NCI-H526 (cell line): ENCODE measurements around the gene IDH1.
"Not testable (repeated sequence)": the region's sequence is repeated elsewhere in the genome, so short reads cannot be mapped to it uniquely, and the experiment has no call there.

Source experiments
- DNase-seq, 2 experiments: peaks; one replicate each; lab custom pipeline; 2025; lab: John Stamatoyannopoulos, UW

The IDH1 gene

DNA sequence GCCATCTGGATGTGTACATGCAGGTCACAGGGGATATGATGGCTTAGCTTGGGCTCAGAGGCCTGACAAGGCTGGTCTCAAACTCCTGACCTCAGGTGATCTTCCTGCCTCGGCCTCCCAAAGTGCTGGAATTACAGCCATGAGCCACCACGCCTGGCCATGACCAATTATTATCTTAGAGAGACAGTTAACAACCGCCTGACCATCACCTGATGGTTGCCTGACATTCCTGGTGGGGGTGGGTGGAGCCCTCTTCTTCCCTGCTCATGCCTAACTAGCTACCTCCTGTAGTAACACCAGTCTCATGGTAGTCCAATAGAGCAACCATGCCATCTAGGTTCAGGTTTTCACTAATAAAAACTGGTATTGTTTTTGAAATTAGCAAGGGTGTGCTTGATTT is 33.0 kb downstream of the IDH1 start:
- DNase-seq, result not testable (repeated sequence)

DNA sequence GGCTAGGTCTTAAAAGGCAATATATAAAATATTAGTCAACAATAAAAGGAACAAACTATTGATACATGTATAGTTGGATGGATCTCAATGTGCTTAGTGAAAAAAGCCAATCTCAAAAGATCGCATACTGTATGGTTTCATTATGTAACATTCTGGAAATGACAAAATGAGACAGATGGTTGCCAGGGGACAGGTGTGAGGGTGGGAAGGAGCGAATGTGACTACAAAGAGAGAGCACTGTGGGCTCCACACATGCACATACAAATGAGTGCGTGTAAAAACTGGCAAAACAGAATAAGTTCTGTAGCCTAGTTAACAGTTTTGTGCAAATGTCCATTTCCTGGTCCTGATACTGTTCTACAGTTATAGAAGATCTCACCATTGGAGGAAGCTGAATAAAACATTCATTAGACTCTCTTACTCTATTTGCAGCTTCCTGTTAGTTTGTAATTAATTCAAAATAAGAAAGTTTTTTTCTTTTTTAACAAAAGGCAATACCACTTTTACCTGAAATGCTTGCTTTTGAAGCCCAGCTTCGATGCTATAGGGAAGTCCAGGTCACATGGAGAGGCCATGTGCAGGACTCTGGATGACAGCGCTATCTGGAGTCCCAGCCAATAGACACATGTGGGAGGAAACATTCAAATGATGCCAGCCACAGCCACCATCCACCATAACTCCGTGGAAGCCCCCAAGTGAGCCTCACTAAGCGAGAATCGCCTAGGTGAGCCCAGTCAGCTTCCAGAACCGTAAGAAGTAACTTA is 44.0 kb downstream of the IDH1 start:
- no peak for DNase-seq

DNA sequence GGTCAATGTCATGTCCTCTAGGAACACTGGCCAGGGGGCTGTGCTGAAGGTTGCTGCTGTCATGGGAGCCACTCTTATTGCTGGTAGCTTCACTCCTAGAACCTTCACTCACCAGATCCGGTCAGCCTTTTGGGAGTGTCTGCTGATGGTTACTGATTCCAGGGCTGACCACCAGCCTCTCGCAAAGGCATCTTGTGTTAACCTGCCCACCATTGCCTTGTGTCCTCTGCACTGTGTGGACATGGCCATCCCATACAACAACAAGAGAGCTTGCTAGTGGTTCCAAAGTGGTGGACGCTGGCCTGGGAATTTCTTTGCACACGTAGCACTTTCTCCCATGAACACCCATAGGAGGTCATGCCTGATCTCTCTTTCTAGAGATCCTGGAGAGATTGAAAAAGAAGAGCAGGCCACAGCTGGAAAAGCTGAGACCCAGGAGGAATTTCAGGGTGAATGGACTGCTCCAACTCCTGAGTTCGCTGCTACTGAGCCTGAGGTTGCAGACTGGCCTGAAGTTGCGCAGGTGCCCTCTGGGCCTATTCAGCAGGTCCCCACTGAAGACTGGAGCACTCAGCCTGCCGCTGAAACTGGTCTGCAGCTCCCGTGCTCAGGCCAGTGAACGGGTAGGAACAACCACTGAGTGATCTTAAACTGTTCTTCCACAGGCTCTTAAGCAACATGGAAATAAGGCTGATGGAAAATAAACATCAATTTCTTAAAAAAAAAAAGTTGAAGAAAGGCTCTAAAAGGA is 46.4 kb downstream of the IDH1 start:
- DNase-seq, result no peak

DNA sequence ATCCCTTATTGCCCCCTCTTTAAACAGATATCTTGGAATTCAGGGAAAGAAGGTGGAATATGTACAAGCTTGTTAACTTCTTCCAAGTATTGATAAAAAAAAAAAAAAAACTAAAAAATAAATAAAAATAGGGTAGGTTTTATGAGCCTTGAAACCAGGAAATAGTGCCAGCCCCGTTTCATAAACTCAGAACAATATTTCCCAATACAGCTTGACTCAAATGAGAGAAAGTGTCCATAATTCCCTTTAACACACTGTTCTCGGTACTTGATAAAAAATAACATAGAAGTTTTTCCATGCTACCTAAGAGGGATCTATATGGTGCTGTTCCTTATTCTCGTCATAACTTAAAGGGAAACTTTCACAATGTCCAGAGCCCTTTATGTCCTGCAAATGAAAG is 47.1 kb downstream of the IDH1 start:
- no peak for DNase-seq

DNA sequence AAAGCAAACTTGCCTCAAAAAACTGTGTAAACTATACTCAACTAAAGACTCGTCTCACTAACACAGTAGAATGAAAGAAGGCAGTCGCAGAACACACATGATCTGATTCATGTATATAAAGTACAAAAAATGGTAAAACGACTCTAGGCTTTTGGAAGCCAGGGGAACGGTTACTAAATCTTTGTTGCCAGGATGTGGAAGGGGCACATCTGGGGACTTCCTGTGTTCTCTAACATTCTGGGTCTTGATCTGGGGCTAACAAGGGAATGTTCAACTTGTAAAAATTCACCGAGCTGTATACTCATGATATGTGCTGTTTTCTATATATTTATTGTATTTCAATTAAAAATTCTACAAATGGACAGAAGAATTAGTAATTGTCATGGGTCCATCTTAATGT is 50.7 kb downstream of the IDH1 start:
- no peak for DNase-seq

DNA sequence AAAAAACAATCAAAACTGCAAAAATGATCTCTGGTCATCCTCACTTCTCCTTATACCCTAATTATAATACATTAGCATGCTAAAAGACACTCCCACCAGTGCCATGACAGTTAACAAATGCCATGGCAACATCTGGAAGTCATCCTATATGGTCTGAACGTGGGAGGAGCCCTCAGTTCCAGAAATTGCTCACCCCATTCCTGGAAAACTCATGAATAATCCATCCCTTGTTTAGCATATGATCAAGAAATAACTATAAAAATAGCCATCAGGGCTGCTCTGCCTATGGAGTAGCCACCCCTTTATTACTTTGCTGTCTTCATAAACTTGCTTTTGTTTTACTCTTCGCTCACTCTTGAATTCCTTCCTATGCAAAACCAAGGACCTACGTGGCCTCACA is 59.3 kb downstream of the IDH1 start:
- no peak for DNase-seq

DNA sequence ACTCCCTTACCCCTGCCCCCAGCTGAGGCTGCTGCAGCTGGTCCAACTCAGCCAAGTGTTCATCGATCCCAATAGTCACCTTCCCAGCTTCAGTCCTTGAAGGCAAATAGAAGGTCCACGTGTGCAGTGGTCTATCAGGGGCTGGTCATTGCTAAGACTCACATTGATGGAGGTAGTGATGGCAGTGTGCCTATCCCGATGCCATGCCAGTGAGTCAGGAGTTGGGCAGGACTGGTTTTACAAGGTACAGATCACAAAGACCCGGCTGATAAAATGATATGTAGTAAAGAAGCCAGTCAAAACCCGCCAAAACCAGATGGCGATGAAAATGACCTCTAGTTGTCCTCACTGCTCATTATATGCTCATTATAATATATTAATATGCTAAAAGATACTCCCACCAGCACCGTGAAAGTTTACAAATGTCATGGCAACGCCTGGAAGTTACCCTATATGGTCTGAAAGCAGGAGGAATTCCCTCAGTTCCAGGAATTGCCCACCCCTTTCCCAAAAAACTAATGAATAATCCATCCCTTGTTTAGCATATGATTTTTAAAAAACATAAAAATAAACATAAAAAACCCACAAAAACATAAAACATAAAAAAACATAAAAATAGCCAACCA is 62.1 kb downstream of the IDH1 start:
- no peak for DNase-seq

DNA sequence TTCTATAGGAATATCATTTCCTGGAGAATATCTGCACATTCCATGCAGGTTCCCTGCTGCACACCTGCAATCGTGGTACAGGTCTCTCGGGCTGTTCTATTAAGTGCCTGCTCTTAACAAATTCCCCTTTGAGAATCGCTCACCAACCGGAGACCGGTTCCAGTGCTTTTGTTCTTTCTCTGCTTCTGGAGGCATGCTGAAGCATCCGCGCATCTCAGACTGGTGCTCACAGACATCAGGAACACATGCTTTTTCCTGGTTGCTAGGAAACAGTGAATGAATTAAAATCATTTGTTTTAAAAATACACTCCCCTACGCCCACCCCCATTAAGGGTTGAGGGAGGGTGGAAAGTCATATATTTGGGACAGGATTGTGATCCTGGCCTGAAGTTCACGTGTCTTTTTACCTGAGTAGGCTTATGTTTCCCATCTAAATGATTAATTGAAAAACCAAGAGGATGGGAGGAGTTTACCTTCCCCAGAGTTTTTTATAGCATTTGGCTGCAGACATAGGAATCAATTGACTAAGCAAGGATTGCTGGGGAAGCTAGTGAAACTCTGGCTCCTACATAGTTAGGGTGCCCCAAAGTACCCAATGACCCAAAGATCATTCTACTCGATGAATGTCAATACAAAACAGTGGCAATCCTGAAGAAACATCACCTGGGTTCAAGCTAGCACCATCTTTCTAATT is 64.9 kb downstream of the IDH1 start, which contains the start of gene C2orf80:
C2orf80 (minus strand) TSS at position 221 of the 694 bp plus-strand sequence. CDS start 3,044 bp downstream, outside the sequence.
- peak in 1 of 2 experiments; percentile 41 for DNase-seq

DNA sequence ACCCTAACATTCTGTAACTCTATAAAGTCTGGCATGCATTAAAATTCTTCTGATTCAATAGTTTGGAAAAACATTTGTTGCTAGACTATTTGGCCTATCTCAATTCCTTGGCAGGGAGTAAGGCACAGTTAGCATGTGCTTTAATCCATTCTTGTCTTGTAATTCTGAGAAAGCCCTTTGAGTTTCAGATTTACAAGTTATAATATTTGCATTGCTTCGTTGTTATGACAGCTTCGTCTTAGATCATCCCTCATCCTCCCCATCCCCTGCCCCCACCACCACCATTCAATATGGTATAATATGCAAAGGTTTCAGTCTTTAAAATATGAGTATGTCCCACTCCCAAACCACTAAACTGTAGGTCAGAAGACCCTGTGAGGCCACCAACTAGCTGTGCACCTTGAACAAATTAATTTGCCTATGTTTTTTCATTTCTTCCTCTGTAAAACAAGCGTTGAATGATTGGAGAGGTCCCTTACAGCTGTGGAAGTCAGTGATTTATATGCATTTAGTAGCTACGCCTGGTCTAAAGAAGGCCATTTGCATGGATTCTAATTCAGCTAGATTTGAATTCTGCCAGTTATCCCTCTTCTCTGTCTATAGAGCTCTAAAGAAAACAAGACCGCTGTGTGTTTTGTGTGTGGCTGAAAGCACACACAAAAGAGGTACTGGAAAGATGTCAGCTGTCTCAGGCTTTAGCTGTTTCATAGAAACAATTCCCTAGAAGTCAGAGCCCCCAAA is 65.6 kb downstream of the IDH1 start:
- peak; percentile 53 to 70 for DNase-seq

DNA sequence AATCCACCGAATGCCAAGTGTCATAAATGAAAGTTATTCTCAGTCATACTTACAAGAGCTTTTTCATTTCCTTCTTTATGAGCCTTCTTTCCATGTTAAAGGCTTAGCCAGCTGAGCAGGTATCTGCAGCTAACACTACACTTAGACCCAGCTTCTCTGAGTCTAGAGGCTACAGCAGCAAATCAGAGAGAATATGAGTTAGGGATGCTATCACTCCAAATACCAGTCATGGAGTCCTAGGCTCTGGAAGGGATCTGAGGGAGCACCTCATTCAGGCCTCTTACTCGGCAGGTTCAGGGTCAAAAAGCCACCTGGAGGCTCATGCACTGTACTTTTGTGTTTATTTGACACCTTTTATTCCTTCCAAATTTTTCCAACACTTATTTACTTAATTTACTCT is 68.0 kb downstream of the IDH1 start:
- DNase-seq, result no peak

DNA sequence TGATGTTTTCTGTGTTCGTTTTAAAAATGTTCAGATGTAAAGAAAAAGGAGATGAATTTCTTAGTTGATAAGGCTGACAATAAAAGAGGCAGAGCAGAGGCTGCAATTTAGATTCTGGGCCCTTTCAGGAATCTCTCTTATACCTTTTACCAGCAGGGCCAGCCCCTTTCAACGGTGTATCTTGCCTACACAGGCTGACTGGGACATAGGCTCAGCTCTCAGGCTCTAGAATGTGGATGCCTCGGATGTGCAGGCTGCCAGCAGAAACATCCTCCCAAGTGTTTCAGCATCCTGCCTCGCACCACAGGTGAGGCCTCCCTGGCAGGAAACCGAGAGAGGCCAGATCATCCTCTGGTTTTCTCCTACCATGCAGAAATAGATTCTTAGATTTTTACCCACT is 68.4 kb downstream of the IDH1 start:
- no peak for DNase-seq
